A549 (cell line): ENCODE measurements around the gene MT1F. TPM values are rescaled to one million over a fixed set of nuclear protein-coding genes. Genes with fewer than 3 reads are reported as not detected.

Experiments used
- ATAC-seq, 2 experiments: fragments of 200-7000 bp in 1 of 2; fragments of >200 bp in 1 of 2; cut with Nextera tagmentation in 1 of 2; cut with Tn5 transposase in 1 of 2; 3 replicates each; pipeline versions ENCODE4 v1.8.0 to v1.9.1; 2018 to 2020; ENCODE audit warnings: mild to moderate bottlenecking in 1 of 2, moderate library complexity in 1 of 2
- CTCF ChIA-PET: fragments of 300-600 bp; sonication (Branson Sonifier 250); formaldehyde crosslinking; extraction: SDS; loops from one replicate; lab custom pipeline; 2021; ENCODE audit warnings: antibody characterized with exemption, inconsistent platforms; lab: Yijun Ruan, JAX
- POLR2A ChIA-PET: fragments of 350-600 bp; formaldehyde crosslinking; extraction: SDS; loops from one replicate; lab custom pipeline; 2021; ENCODE audit warnings: antibody characterized with exemption, inconsistent platforms; lab: Yijun Ruan, JAX
- DNase-seq, 2 experiments: peaks; one replicate each; pipeline versions ENCODE4 v3.0.0 to v3.0.0-alpha.2; 2011 to 2016; ENCODE audit warnings: low read depth in 1 of 2, low spot score in 1 of 2
- FAIRE-seq: peaks from 2 replicates; lab custom pipeline; 2011; peaks lifted over from hg19 to GRCh38; lab: Jason Lieb, UNC
- H3K27ac ChIP-seq, 2 experiments: fragments of >200 bp; sonication (Bioruptor Twin); formaldehyde crosslinking; 3 replicates each; pipeline ENCODE4 v1.5.1; 2016 to 2017
- H3K4me1 ChIP-seq: fragments of >200 bp; sonication (Bioruptor Twin); formaldehyde crosslinking; 3 replicates; pipeline ENCODE4 v1.6.1; 2016
- H3K4me2 ChIP-seq: fragments of >200 bp; sonication (Bioruptor Twin); formaldehyde crosslinking; 3 replicates; pipeline ENCODE4 v1.6.1; 2016
- H3K4me3 ChIP-seq: fragments of >200 bp; sonication (Bioruptor Twin); formaldehyde crosslinking; 3 replicates; pipeline ENCODE4 v1.5.1; 2016
- H3K9me3 ChIP-seq: fragments of >200 bp; sonication (Bioruptor Twin); formaldehyde crosslinking; 3 replicates; pipeline ENCODE4 v1.6.1; 2016
- BHLHE40 ChIP-seq: IDR thresholded peaks from 2 replicates; pipeline ENCODE4 v1.6.1; 2012; ENCODE audit warnings: low read depth, low read length, inconsistent platforms
- CHD4 ChIP-seq: fragments of 200-600 bp; sonication (generic); IDR thresholded peaks from 2 replicates; pipeline ENCODE4 v1.6.1; 2016; ENCODE audit warnings: antibody characterized with exemption, mild to moderate bottlenecking, borderline replicate concordance
- E2F6 ChIP-seq: IDR thresholded peaks from 2 replicates; pipeline ENCODE4 v1.6.1; 2012; ENCODE audit warnings: low read depth, borderline replicate concordance
- ESRRA ChIP-seq: fragments of 150-350 bp; IDR thresholded peaks from 2 replicates; pipeline ENCODE4 v1.6.1; 2014; ENCODE audit warnings: mild to moderate bottlenecking, low read length, borderline replicate concordance
- FOSB ChIP-seq: fragments of 250-450 bp; sonication (Bioruptor Pico); IDR thresholded peaks from 2 replicates; pipeline ENCODE4 v1.5.0; 2020; ENCODE audit warnings: mild to moderate bottlenecking, moderate library complexity
- FOSL2 ChIP-seq, 2 experiments: fragments of 450-650 bp in 1 of 2; fragments of >200 bp in 1 of 2; sonication (Bioruptor Twin) in 1 of 2; formaldehyde crosslinking; IDR thresholded peaks; 2 replicates each; pipeline versions ENCODE4 v1.5.0 to v1.6.1; 2016 to 2020; ENCODE audit warnings: mild to moderate bottlenecking in 1 of 2, moderate library complexity in 1 of 2
- FOXS1 ChIP-seq: fragments of 250-450 bp; sonication (Bioruptor Pico); IDR thresholded peaks from 2 replicates; pipeline ENCODE4 v1.5.0; 2020; ENCODE audit warnings: mild to moderate bottlenecking, moderate library complexity
- HOXA7 ChIP-seq: fragments of 250-450 bp; sonication (Bioruptor Pico); IDR thresholded peaks from 2 replicates; pipeline ENCODE4 v1.5.0; 2020; ENCODE audit warnings: mild to moderate bottlenecking, moderate library complexity
- PHF8 ChIP-seq: fragments of 200-600 bp; sonication (generic); IDR thresholded peaks from 2 replicates; pipeline ENCODE4 v1.6.1; 2016; ENCODE audit warnings: low read depth, mild to moderate bottlenecking, antibody characterized with exemption, moderate library complexity, borderline replicate concordance
- POLR2A ChIP-seq: IDR thresholded peaks from 2 replicates; pipeline ENCODE4 v1.6.1; 2012; ENCODE audit warnings: mild to moderate bottlenecking, low read length
- POLR2AphosphoS2 ChIP-seq: conservative IDR thresholded peaks from 2 replicates; pipeline ENCODE4 v1.6.1; 2012; ENCODE audit warnings: low read length, improper control_type of control experiment, inconsistent platforms
- RAD21 ChIP-seq, 2 experiments: fragments of >200 bp in 1 of 2; sonication (Bioruptor Twin) in 1 of 2; formaldehyde crosslinking in 1 of 2; IDR thresholded peaks in 1 of 2; conservative IDR thresholded peaks in 1 of 2; 2 replicates in 1 of 2; 3 replicates in 1 of 2; pipeline ENCODE4 v1.6.1; 2012 to 2018; ENCODE audit warnings: inconsistent platforms in 1 of 2
- RARB ChIP-seq: fragments of 250-450 bp; sonication (Bioruptor Pico); IDR thresholded peaks from 2 replicates; pipeline ENCODE4 v1.8.0; 2021; ENCODE audit warnings: mild to moderate bottlenecking, moderate library complexity
- RCOR1 ChIP-seq: fragments of 150-350 bp; IDR thresholded peaks from 2 replicates; pipeline ENCODE4 v1.6.1; 2014; ENCODE audit warnings: antibody characterized with exemption, low read length, low read depth
- SMC3 ChIP-seq: fragments of >200 bp; sonication (Bioruptor Twin); formaldehyde crosslinking; IDR thresholded peaks from 3 replicates; pipeline ENCODE4 v1.6.1; 2018; ENCODE audit warnings: inconsistent platforms
- ZFP36 ChIP-seq: fragments of 450-650 bp; IDR thresholded peaks from 2 replicates; pipeline ENCODE4 v1.6.1; 2014; ENCODE audit warnings: borderline replicate concordance; ENCODE audit not compliant: partially characterized antibody
- WGBS: methylation state at CpG from one replicate; pipeline ENCODE4 v1.1.6; 2017; ENCODE audit errors: missing lambda C conversion rate; 5-methylcytosine and 5-hydroxymethylcytosine counted together
- polyA plus RNA-seq, 4 experiments: library from polyadenylated mRNA; depleted of rRNA in 3 of 4; stranded (reverse); fragments of >200 nt; fragmentation: RNase III in 1 of 4; extraction: RNeasy Plus Mini Kit Qiagen cat#74134 plus additional on column Dnase treatment in 1 of 4; gene quantifications; 2 replicates in 3 of 4; 3 replicates in 1 of 4; pipeline ENCODE4 v1.2.3, GENCODE V29; 2011 to 2017
- TF ChIP-seq, protein P1 (sequence below): IDR thresholded peaks from 2 replicates; pipeline ENCODE4 v1.6.1; 2012
- TF ChIP-seq, protein P2 (sequence below): fragments of 450-650 bp; IDR thresholded peaks from 2 replicates; pipeline ENCODE4 v1.6.1; 2014; ENCODE audit warnings: antibody characterized with exemption
- TF ChIP-seq, protein P3 (sequence below): fragments of >200 bp; sonication (Bioruptor Twin); formaldehyde crosslinking; IDR thresholded peaks from 3 replicates; pipeline ENCODE4 v1.5.1; 2016
- TF ChIP-seq, protein P4 (sequence below): IDR thresholded peaks from 2 replicates; pipeline ENCODE4 v1.6.1; 2012

Gene MT1F
- polyA plus RNA-seq, 2 of the 4 experiments (the other 2 are of a cell fraction) = 4.1 to 11.3 TPM

DNA sequence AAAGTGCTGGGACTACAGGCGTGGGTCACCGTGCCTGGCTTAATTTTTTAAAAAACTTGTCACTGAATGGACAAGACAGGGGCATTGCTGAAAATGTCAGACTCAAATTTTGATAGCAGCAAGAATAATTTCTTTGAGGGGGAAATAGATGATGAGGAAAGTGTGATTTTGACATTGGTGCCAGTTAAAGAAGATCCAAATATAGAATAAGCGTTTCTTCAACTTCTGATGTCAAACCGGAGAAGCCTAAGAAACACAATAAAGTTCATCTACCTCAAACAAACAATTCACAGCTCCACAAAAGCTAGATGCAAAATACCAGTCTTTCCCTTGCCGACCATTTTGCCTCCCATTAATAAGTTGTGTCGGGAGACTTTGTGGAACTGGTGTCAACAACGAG is 29.0 kb downstream of the MT1F start (continued):
- TF ChIP-seq RARB (CRISPR knock-in tag) = no peak
- TF ChIP-seq E2F6 = no peak
- TF ChIP-seq, protein P1, sequence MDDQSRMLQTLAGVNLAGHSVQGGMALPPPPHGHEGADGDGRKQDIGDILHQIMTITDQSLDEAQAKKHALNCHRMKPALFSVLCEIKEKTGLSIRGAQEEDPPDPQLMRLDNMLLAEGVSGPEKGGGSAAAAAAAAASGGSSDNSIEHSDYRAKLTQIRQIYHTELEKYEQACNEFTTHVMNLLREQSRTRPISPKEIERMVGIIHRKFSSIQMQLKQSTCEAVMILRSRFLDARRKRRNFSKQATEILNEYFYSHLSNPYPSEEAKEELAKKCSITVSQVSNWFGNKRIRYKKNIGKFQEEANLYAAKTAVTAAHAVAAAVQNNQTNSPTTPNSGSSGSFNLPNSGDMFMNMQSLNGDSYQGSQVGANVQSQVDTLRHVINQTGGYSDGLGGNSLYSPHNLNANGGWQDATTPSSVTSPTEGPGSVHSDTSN = no peak
- TF ChIP-seq HOXA7 (CRISPR knock-in tag) = no peak
- no peak for TF ChIP-seq CHD4
- TF ChIP-seq PHF8 = no peak

GRCh38 chr16:56688762-56689161 is 31.0 kb downstream of the MT1F start:
- CTCF ChIA-PET = interaction anchor here (5.6 kb wide), 1 partner anchor 13 kb away, joined by 28 read pairs; no protein-coding TSS in a partner anchor
- H3K4me3 ChIP-seq = no peak overlapping the region
- peaks cover 28% of the 10 kb centered on the region for H3K4me1 ChIP-seq
- peak overlapping the region; percentile 56 to 72 for H3K27ac ChIP-seq
- ATAC-seq (peak in 1 of 2 experiments; percentile 37; a peak in 3 of 6 replicates), DNase-seq (no peak), FAIRE-seq (no peak)
- H3K4me2 ChIP-seq = peak overlapping the region; percentile 47; the same call in 2 of the 3 replicates
- 82% methylated on average over 1 of the region's 1 CpG for WGBS
- POLR2A ChIA-PET = interaction anchor here (1.2 kb wide), 1 partner anchor 81 kb away, joined by 5 read pairs; the partner anchor contains the start of gene MT2A
- no peak for TF ChIP-seq POLR2A
- TF ChIP-seq, all 56 proteins: peak for 0
- peaks cover 4% of the 10 kb centered on the region; the same call in 1 of the 3 replicates for H3K9me3 ChIP-seq

GRCh38 chr16:56689171-56689570 is 31.4 kb downstream of the MT1F start:
- Histone ChIP-seq H3K27ac (peak overlapping the region; percentile 56 to 72), H3K4me2 (peak overlapping the region; percentile 47)

GRCh38 chr16:56690420-56691122 is 32.8 kb downstream of the MT1F start:
- ATAC-seq (no peak), DNase-seq (no peak), FAIRE-seq (no peak)
- H3K9me3 ChIP-seq = peaks cover 4% of the 10 kb centered on the region; the same call in 1 of the 3 replicates
- CTCF ChIA-PET = interaction anchor here (0.7 to 5.6 kb wide), 6 partner anchors 11 to 259 kb away, joined by 3 to 28 read pairs (median 3); partner anchors contain the start of gene MT1B
- peak overlapping the region; percentile 65 to 81 for H3K27ac ChIP-seq
- H3K4me2 ChIP-seq = no peak overlapping the region
- H3K4me1 ChIP-seq = peaks cover 28% of the 10 kb centered on the region
- WGBS = 82% methylated on average over 4 of the region's 4 CpGs
- TF ChIP-seq POLR2AphosphoS2 = no peak
- TF ChIP-seq, protein P2, sequence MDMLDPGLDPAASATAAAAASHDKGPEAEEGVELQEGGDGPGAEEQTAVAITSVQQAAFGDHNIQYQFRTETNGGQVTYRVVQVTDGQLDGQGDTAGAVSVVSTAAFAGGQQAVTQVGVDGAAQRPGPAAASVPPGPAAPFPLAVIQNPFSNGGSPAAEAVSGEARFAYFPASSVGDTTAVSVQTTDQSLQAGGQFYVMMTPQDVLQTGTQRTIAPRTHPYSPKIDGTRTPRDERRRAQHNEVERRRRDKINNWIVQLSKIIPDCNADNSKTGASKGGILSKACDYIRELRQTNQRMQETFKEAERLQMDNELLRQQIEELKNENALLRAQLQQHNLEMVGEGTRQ = no peak
- TF ChIP-seq FOXS1 (CRISPR knock-in tag) = no peak
- TF ChIP-seq ESRRA = no peak
- TF ChIP-seq RAD21 (conservative IDR thresholded peaks at IDR 0.05 in 1 of 2, IDR thresholded peaks at IDR 0.05 in 1 of 2) = no peak
- no peak for TF ChIP-seq BHLHE40
- no peak for TF ChIP-seq RCOR1
- TF ChIP-seq, protein P3, sequence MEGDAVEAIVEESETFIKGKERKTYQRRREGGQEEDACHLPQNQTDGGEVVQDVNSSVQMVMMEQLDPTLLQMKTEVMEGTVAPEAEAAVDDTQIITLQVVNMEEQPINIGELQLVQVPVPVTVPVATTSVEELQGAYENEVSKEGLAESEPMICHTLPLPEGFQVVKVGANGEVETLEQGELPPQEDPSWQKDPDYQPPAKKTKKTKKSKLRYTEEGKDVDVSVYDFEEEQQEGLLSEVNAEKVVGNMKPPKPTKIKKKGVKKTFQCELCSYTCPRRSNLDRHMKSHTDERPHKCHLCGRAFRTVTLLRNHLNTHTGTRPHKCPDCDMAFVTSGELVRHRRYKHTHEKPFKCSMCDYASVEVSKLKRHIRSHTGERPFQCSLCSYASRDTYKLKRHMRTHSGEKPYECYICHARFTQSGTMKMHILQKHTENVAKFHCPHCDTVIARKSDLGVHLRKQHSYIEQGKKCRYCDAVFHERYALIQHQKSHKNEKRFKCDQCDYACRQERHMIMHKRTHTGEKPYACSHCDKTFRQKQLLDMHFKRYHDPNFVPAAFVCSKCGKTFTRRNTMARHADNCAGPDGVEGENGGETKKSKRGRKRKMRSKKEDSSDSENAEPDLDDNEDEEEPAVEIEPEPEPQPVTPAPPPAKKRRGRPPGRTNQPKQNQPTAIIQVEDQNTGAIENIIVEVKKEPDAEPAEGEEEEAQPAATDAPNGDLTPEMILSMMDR = no peak
- TF ChIP-seq SMC3 = no peak
- no peak for TF ChIP-seq ZFP36
- TF ChIP-seq, protein P4, sequence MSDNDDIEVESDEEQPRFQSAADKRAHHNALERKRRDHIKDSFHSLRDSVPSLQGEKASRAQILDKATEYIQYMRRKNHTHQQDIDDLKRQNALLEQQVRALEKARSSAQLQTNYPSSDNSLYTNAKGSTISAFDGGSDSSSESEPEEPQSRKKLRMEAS = no peak
- TF ChIP-seq FOSB (CRISPR knock-in tag) = no peak
- POLR2A ChIA-PET = interaction anchor here (2.8 kb wide), 1 partner anchor 8 kb away, joined by 18 read pairs; the partner anchor contains the start of gene MT1X
- no peak overlapping the region for H3K4me3 ChIP-seq

More at GRCh38 chr16:56689171-56689570, 31.4 kb downstream of the MT1F start:
- TF ChIP-seq, protein P3 = no peak
- TF ChIP-seq FOSL2 (IDR thresholded peaks at IDR 0.05) = no peak; the same call in 1 of the 2 replicates
- peak; percentile 24; the same call in 1 of the 2 replicates for TF ChIP-seq FOSL2 (CRISPR knock-in tag; IDR thresholded peaks at IDR 0.05)
- DNase-seq (peak in 1 of 2 experiments; percentile 23), ATAC-seq (peak; percentile 6 to 34; a peak in 3 of 6 replicates), FAIRE-seq (no peak)
- H3K4me1 ChIP-seq = peaks cover 28% of the 10 kb centered on the region
- H3K9me3 ChIP-seq = peaks cover 4% of the 10 kb centered on the region; the same call in 1 of the 3 replicates
- CTCF ChIA-PET = interaction anchor here (5.6 kb wide), 1 partner anchor 12 kb away, joined by 28 read pairs; no protein-coding TSS in a partner anchor
- WGBS = 14% methylated on average over 3 of the region's 3 CpGs
- POLR2A ChIA-PET = interaction anchor here (1.2 kb wide), 1 partner anchor 81 kb away, joined by 5 read pairs; the partner anchor contains the start of gene MT2A
- H3K4me3 ChIP-seq = no peak overlapping the region
